GM23338 (cell line): ENCODE data around the gene AHNAK2. TPM values are rescaled to one million over a fixed set of nuclear protein-coding genes. Genes with fewer than 3 reads are reported as not detected.

Source experiments
- ATAC-seq: fragments of 200-7000 bp; cut with Tn5 transposase; 3 replicates; pipeline ENCODE4 v1.9.1; 2020
- DNase-seq: peaks from one replicate; pipeline ENCODE4 v3.0.0-alpha.2; 2015; ENCODE audit warnings: low spot score
- H2AFZ ChIP-seq: fragments of 200-600 bp; sonication (generic); 2 replicates; pipeline ENCODE4 v1.8.0; 2016; ENCODE audit warnings: antibody characterized with exemption, mild to moderate bottlenecking, moderate library complexity
- H3F3A ChIP-seq: fragments of 200-600 bp; sonication (generic); replicated peaks from 2 replicates; pipeline ENCODE4 v1.8.0; 2017; ENCODE audit warnings: antibody characterized with exemption, mixed run types, low read depth
- H3K27ac ChIP-seq: fragments of 200-600 bp; sonication (generic); 2 replicates; pipeline ENCODE4 v1.6.1; 2016; ENCODE audit warnings: low read depth
- H3K27me3 ChIP-seq: fragments of 200-600 bp; sonication (generic); 2 replicates; pipeline ENCODE4 v1.8.0; 2016; ENCODE audit warnings: mild to moderate bottlenecking, mixed run types, moderate library complexity; ENCODE audit not compliant: insufficient read depth
- H3K36me3 ChIP-seq: fragments of 200-600 bp; sonication (generic); 2 replicates; pipeline ENCODE4 v1.8.0; 2016; ENCODE audit warnings: mild to moderate bottlenecking; ENCODE audit not compliant: insufficient read depth
- H3K4me1 ChIP-seq: fragments of 200-600 bp; sonication (generic); 2 replicates; pipeline ENCODE4 v1.8.0; 2016; ENCODE audit warnings: mild to moderate bottlenecking, moderate library complexity; ENCODE audit not compliant: insufficient read depth
- H3K4me2 ChIP-seq: fragments of 200-600 bp; sonication (generic); 2 replicates; pipeline ENCODE4 v1.7.1; 2017; ENCODE audit warnings: mixed run types
- H3K4me3 ChIP-seq: fragments of 200-600 bp; sonication (generic); 2 replicates; pipeline ENCODE4 v1.6.1; 2016; ENCODE audit warnings: mixed run types
- H3K79me2 ChIP-seq: fragments of 200-600 bp; sonication (generic); replicated peaks from 2 replicates; pipeline ENCODE4 v1.8.0; 2017; ENCODE audit warnings: mild to moderate bottlenecking; ENCODE audit not compliant: insufficient read depth
- H3K9me2 ChIP-seq: fragments of 200-600 bp; sonication (generic); 2 replicates; pipeline ENCODE4 v1.8.0; 2017; ENCODE audit not compliant: insufficient read depth
- H4K20me1 ChIP-seq: fragments of 200-600 bp; sonication (generic); replicated peaks from 2 replicates; pipeline ENCODE4 v1.8.0; 2017; ENCODE audit warnings: mild to moderate bottlenecking; ENCODE audit not compliant: insufficient read depth
- H3K27ac Mint-ChIP-seq: 2 replicates; pipeline ENCODE4 v1.8.0; 2020; ENCODE audit warnings: inconsistent platforms, mild to moderate bottlenecking, moderate library complexity, mixed read lengths
- H3K27me3 Mint-ChIP-seq: 3 replicates; pipeline ENCODE4 v1.8.0; 2022; ENCODE audit warnings: low read depth, mild to moderate bottlenecking, moderate library complexity, mixed read lengths, inconsistent platforms; ENCODE audit not compliant: insufficient read depth, poor library complexity
- H3K36me3 Mint-ChIP-seq: 3 replicates; pipeline ENCODE4 v1.8.0; 2021; ENCODE audit warnings: low read depth, mild to moderate bottlenecking, inconsistent platforms, moderate library complexity, mixed read lengths
- H3K4me1 Mint-ChIP-seq: 3 replicates; pipeline ENCODE4 v1.8.0; 2020; ENCODE audit warnings: mild to moderate bottlenecking, inconsistent platforms, mixed read lengths
- H3K4me3 Mint-ChIP-seq: 3 replicates; pipeline ENCODE4 v1.8.0; 2021; ENCODE audit warnings: moderate library complexity, mild to moderate bottlenecking, inconsistent platforms, mixed read lengths
- H3K9me3 Mint-ChIP-seq: 3 replicates; pipeline ENCODE4 v1.8.0; 2020; ENCODE audit warnings: moderate library complexity, mild to moderate bottlenecking, inconsistent platforms, mixed read lengths
- CREB1 ChIP-seq: fragments of 250-450 bp; sonication (Bioruptor Pico); IDR thresholded peaks from 2 replicates; pipeline ENCODE4 v1.5.0; 2020; ENCODE audit warnings: low read depth, mild to moderate bottlenecking, moderate library complexity
- CTCF ChIP-seq, 2 experiments: fragments of 200-600 bp in 1 of 2; sonication (generic) in 1 of 2; conservative IDR thresholded peaks; 2 replicates each; pipeline versions ENCODE4 v1.5.1 to v1.6.1; 2016 to 2017; ENCODE audit warnings: antibody characterized with exemption in 2 of 2, low read depth in 2 of 2, mild to moderate bottlenecking in 2 of 2, moderate library complexity in 1 of 2
- ETS1 ChIP-seq: IDR thresholded peaks from 2 replicates; pipeline ENCODE4 v1.6.1; 2016; ENCODE audit warnings: antibody characterized with exemption
- EZH2 ChIP-seq: fragments of 200-600 bp; sonication (generic); IDR thresholded peaks from one replicate; pipeline ENCODE4 v1.8.0; 2017; ENCODE audit warnings: antibody characterized with exemption, mild to moderate bottlenecking, low read depth; ENCODE audit not compliant: unreplicated experiment
- EZH2phosphoT487 ChIP-seq: fragments of 200-600 bp; sonication (generic); IDR thresholded peaks from one replicate; pipeline ENCODE4 v1.8.1; 2018; ENCODE audit warnings: antibody characterized with exemption; ENCODE audit not compliant: unreplicated experiment
- JUNB ChIP-seq: IDR thresholded peaks from one replicate; pipeline ENCODE4 v1.6.1; 2016; ENCODE audit warnings: antibody characterized with exemption; ENCODE audit not compliant: unreplicated experiment
- NANOG ChIP-seq: IDR thresholded peaks from 2 replicates; pipeline ENCODE4 v1.6.1; 2016; ENCODE audit warnings: antibody characterized with exemption, borderline replicate concordance
- REST ChIP-seq: IDR thresholded peaks from one replicate; pipeline ENCODE4 v1.6.1; 2018; ENCODE audit warnings: antibody characterized with exemption; ENCODE audit not compliant: unreplicated experiment
- ZNF114 ChIP-seq: fragments of 250-450 bp; sonication (Bioruptor Pico); IDR thresholded peaks from 2 replicates; pipeline ENCODE4 v1.5.0; 2020; ENCODE audit warnings: mild to moderate bottlenecking, moderate library complexity
- ZNF331 ChIP-seq: fragments of 250-450 bp; sonication (Bioruptor Pico); IDR thresholded peaks from 2 replicates; pipeline ENCODE4 v1.5.0; 2020; ENCODE audit warnings: low read depth, mild to moderate bottlenecking, moderate library complexity
- ZNF462 ChIP-seq: fragments of 250-450 bp; sonication (Bioruptor Pico); IDR thresholded peaks from 2 replicates; pipeline ENCODE4 v1.5.0; 2020; ENCODE audit warnings: mild to moderate bottlenecking, moderate library complexity
- polyA plus RNA-seq: library from polyadenylated mRNA; unstranded; fragments of >200 nt; fragmentation: Nextera tagmentation; extraction: Ambion mirVana; gene quantifications from 2 replicates; pipeline ENCODE4 v1.2.1, GENCODE V29; 2016
- total RNA-seq: library from RNA; depleted of rRNA; stranded (reverse); fragments of >200 nt; shearing (Covaris generic); gene quantifications from 2 replicates; pipeline ENCODE4 v1.2.3, GENCODE V29; 2014

AHNAK2 gene
- total and polyA plus RNA-seq, 2 experiments from 2014 or later, result 1.1 to 2.6 TPM

- no peak overlapping the region for H2AFZ ChIP-seq
- H3K9me2 ChIP-seq, result no peaks in the 10 kb centered on the region
- no peaks in the 10 kb centered on the region for H3K27me3 ChIP-seq
- Mint-ChIP-seq H3K27me3 (peaks cover 8% of the 10 kb centered on the region), H3K9me3 (peaks cover 8% of the 10 kb centered on the region), H3K36me3 (peaks cover 4% of the 10 kb centered on the region; the same call in 2 of the 3 replicates), H3K4me1 (no peaks in the 10 kb centered on the region), H3K4me3 (no peak overlapping the region), H3K27ac (no peak overlapping the region)
- no peak overlapping the region for H3K4me2 ChIP-seq
- H3K27ac ChIP-seq, result no peak overlapping the region
- no peak overlapping the region for H3K4me3 ChIP-seq
- H3K36me3 ChIP-seq, result no peaks in the 10 kb centered on the region
- no peaks in the 10 kb centered on the region for H3K4me1 ChIP-seq
- no peaks in the 10 kb centered on the region for H3F3A ChIP-seq
- no peak for TF ChIP-seq ZNF462 (CRISPR knock-in tag)
- no peak for TF ChIP-seq NANOG
- no peak for TF ChIP-seq EZH2phosphoT487
- no peak for TF ChIP-seq REST
- TF ChIP-seq JUNB, result no peak
- TF ChIP-seq ZNF331 (CRISPR knock-in tag), result no peak
- no peak for TF ChIP-seq ZNF114 (CRISPR knock-in tag)
- TF ChIP-seq CREB1 (CRISPR knock-in tag), result no peak
- TF ChIP-seq EZH2, result no peak
- no peak for TF ChIP-seq CTCF (conservative IDR thresholded peaks at IDR 0.05; ENCODE audit: low read depth in 2 of 2)
- no peak for TF ChIP-seq ETS1
- H4K20me1 ChIP-seq, result no peaks in the 10 kb centered on the region
- H3K79me2 ChIP-seq, result no peaks in the 10 kb centered on the region
- no peak for DNase-seq
- ATAC-seq, result no peak
Measured at GRCh38 chr14:104956290-104956890, 21.8 kb downstream of the AHNAK2 start.
